ENCODE measurements around the gene ZFP3. TPM values are rescaled to one million over a fixed set of nuclear protein-coding genes. Genes with fewer than 3 reads are reported as not detected.
"Not testable (repeated sequence)": the region's sequence is repeated elsewhere in the genome, so short reads cannot be mapped to it uniquely, and the experiment has no call there.

Gene ZFP3
- total RNA-seq, 1 experiment from 2014 or later, result 0.21 TPM

DNA sequence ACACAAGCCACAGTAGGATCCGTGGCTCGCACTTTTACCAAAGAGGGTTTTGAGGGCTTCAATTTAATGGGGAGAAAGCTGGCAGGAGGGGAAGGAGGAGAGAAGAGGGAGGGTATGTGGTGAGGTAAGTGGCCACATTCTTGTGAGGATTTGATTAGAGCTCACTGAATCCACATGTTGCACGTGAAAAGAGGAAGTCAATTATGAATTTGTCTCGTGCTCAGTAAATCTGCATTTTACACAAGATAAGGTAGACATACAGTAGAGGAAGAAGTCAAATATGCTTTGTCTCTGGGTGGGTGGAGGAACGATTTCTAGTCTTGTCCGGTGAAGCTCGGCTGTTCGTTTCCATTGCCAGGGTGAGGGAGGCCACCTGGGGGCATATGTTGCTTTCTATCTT lies 32.5 kb downstream of the ZFP3 start:
- no peak for DNase-seq
- H3K36me3 ChIP-seq (replicated peaks; ENCODE audit: control insufficient read depth, insufficient read depth, low read length), result peaks cover 27% of the 10 kb centered on the region
- peak overlapping the region; percentile 93 for H3K4me3 ChIP-seq (ENCODE audit: insufficient read depth, low read depth, low read length)
- no peaks in the 10 kb centered on the region for H3K27me3 ChIP-seq (ENCODE audit: control insufficient read depth, insufficient read depth, low read length)

DNA sequence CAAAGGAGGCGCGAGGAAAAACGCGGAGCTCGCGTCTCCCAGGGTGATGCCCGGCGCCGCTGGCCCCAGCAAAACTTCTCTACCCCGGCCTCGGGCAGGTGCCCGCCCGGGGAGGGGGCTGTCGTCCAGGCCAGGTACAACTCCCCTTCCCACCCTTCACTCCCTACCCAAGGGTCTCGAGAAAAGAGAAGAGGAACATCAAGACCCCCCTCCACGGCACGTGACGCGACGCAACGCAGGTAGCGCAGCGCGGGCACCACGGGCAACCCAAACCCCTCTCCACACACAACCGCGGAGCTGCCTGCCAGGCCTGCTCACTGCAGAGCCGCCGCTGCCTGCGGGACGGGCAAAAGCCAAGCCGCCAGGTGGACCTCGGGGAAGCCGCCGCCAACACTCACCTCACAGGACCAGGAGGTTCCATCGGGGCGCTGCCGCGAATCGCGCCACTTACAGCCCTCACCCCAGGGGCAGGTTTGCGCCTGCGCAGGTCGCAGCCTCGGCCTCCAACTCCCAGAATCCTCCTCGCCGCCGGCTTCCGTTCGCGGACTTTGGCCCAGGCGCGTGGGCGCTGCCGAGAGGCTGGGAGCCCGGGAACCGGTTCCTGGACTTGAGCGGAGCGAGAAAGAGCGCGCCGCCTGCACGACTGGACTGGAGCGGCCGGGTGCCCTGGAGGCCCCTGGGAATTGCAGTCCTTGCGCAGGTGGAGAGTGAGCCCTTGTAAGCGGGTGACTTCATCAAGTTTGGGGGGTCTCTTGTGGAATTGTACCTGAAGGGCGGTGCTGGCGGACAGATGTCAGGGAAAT lies 33.3 kb downstream of the ZFP3 start, which contains the start of gene ZNF232:
Gene ZNF232 (minus strand): TSS at position 477 of the 803 bp plus-strand sequence. CDS start 56 bp downstream, at position 421.
- Histone ChIP-seq H3K36me3 (replicated peaks; ENCODE audit: control insufficient read depth, insufficient read depth, low read length) (peaks cover 20% of the 10 kb centered on the region), H3K4me3 (ENCODE audit: insufficient read depth, low read depth, low read length) (peak within 1 kb of the TSS; percentile 93), H3K27me3 (ENCODE audit: control insufficient read depth, insufficient read depth, low read length) (no peaks in the 10 kb centered on the region)
- peak; percentile 98 for DNase-seq

DNA sequence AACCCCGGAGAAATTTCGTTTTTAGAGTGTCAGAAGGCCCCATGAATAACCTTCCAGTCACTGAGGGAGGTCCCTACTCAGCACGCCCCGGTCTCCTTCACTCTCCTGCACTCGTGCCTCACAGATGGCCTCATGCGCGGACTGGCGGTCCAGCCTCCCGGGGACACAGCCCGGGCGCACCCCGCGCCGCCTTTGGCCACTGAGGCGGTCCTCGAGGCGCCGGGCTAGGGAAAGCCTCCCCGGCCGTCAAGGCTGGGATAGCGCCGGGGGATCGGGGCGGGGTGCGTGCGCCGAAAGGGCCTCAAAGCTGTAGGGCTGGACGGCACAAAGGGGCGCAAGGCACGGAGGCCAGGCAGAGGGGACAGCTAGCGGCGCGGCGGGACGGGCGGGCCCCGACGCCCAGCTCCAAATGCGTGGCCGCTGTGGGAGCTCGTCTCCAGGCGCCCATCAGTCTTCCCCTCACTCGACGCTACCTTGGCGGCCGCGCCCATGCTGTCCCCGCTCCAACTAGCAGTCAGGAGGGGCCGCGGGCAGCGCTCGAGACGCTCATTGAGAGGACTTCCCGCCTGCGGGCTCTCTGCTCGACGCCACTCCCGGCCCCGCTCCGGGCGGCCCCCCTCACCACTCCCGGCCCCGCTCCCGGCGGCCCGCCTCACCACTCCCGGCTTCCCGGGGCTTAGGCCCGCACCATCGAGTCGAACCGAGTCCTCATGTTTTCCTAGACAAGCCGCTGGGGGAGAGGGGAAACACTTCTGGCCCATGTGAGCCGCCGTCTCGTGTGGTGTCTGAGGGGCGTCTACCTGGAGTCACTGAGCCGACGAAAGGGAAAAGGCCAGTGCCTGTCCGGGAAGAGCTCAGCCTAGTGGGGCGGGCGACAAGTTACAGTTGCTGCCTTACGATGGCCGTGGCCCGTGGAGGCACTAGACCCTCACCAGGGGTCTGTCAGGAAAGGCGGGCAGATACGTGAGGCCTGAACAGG lies 37.7 kb downstream of the ZFP3 start, which contains the start of gene USP6:
Gene USP6 (plus strand): TSS at position 360 of the 979 bp plus-strand sequence. CDS start 14,336 bp downstream, outside the sequence.
- H3K27me3 ChIP-seq (ENCODE audit: control insufficient read depth, insufficient read depth, low read length), result peaks cover 2% of the 10 kb centered on the region; the same call in 1 of the 2 replicates
- no peak within 1 kb of the TSS for H3K4me3 ChIP-seq (ENCODE audit: insufficient read depth, low read depth, low read length)
- peak; percentile 63 for DNase-seq
- H3K36me3 ChIP-seq (replicated peaks; ENCODE audit: control insufficient read depth, insufficient read depth, low read length), result no peaks in the 10 kb centered on the region

DNA sequence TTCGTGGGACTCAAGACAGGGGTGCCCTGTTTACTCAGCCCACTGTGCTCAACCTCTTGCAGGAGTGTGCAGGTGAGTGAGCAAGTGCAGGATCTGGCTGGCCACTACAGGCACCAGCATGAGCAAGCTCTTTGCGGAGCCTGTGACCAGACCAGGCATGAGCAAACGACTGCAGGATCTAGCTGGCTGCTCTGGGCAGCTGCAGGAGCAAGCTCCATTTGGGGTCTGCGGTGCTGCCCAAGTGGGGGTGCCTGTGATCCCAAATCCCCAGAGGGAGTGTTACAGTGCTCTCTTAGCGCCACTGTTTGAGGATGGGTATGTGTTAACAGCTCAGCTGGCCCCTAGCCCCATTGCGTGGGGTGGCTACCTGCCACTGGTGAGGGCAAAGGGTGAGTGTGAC lies 40.0 kb downstream of the ZFP3 start:
- no peaks in the 10 kb centered on the region for H3K36me3 ChIP-seq (replicated peaks; ENCODE audit: control insufficient read depth, insufficient read depth, low read length)
- H3K4me3 ChIP-seq (ENCODE audit: insufficient read depth, low read depth, low read length), result no peak overlapping the region
- DNase-seq, result no peak
- H3K27me3 ChIP-seq (ENCODE audit: control insufficient read depth, insufficient read depth, low read length), result peaks cover 11% of the 10 kb centered on the region

DNA sequence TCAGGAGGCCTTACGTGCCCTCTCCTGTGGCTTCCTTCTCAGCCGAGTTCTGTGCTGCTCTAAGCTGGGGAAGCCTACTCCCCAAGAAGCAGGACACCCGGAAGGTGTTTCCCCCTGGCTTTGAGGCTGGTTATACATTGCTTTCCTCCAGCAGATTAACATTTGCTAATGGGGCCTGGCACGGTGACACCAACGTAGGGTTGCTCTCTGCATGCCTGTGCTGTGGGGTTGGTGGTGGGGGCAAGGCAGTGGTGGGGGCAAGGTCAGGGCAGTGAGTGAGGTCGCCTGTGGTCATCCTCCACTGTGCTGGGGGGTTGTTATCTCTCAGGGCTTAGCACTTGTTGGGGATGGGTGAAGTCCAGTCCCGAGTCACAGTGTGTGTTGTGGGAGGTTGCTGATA lies 41.8 kb downstream of the ZFP3 start:
- DNase-seq, result no peak
- Histone ChIP-seq H3K4me3 (ENCODE audit: insufficient read depth, low read depth, low read length) (no peak overlapping the region), H3K36me3 (replicated peaks; ENCODE audit: control insufficient read depth, insufficient read depth, low read length) (no peaks in the 10 kb centered on the region), H3K27me3 (ENCODE audit: control insufficient read depth, insufficient read depth, low read length) (peaks cover 15% of the 10 kb centered on the region)

DNA sequence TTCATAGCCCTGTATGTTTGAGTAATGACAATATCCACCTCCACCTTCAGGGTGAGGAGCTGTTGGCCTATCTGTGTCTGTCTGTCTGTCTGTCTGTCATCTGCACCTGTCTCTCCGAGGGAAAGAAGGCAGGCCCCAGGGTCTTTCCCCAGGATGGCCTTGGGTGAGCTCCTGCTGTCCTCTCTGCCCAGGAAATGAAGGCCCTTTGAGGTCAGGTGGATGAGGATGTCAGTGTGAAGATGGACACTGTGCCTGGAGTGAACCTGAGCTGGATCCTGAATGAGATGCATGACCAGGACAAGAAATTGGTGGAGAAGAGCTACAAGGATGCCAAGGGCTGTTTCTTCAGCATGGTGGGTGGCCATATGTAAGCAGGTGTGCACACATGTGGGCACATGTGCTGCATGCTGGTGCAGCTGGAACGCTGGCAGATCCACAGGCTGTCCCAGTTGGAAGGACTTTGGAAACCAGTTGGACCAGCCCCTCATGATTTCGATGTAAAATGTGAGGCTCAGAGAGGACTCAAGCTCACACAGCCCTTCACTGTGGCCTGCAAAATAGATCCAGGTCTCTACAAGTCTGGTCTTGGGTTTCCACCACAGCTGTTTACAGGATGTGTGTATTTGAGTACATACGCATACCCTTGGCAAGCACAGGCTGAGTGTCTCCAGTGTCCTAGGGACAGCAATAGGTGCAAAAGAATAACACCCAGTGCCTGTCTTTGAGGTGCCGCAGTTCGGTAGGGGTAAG lies 42.3 kb downstream of the ZFP3 start:
- peaks cover 15% of the 10 kb centered on the region for H3K27me3 ChIP-seq (ENCODE audit: control insufficient read depth, insufficient read depth, low read length)
- H3K36me3 ChIP-seq (replicated peaks; ENCODE audit: control insufficient read depth, insufficient read depth, low read length); DNase-seq; H3K4me3 ChIP-seq (ENCODE audit: insufficient read depth, low read depth, low read length): not testable (repeated sequence)

DNA sequence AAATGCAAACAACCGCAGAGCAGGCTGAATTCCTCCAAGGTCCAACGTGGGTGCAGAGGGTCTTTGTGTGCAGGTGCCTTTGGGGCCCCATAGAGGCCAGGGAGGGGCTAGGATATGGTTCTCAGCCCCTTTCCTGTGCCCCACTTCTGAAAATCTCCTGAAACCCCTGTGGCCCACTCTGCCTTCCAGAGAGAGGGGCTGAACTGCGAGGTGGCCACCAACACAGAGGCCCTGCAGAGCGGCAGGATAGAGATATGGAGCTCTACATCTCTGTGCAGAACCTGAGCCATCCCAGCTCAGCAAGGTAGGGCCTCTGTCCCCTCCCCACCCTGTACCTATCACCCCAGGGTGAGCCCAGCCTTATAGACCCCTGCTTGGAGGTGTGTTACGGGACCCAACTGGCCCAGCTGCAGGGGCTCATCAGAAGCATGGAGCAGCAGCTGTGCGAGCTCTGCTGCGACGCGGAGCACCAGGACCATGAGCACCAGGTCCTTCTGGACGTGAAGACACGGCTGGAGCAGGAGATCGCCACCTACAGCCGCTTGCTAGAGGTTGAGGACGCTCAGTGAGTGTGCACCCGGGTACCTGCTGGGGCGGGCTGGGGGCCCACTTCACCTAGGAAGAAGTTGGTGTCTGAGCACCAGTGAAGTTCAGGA lies 43.0 kb downstream of the ZFP3 start:
- no peak for DNase-seq
- Histone ChIP-seq H3K36me3 (replicated peaks; ENCODE audit: control insufficient read depth, insufficient read depth, low read length) (no peaks in the 10 kb centered on the region), H3K4me3 (ENCODE audit: insufficient read depth, low read depth, low read length) (no peak overlapping the region), H3K27me3 (ENCODE audit: control insufficient read depth, insufficient read depth, low read length) (peaks cover 15% of the 10 kb centered on the region)

DNA sequence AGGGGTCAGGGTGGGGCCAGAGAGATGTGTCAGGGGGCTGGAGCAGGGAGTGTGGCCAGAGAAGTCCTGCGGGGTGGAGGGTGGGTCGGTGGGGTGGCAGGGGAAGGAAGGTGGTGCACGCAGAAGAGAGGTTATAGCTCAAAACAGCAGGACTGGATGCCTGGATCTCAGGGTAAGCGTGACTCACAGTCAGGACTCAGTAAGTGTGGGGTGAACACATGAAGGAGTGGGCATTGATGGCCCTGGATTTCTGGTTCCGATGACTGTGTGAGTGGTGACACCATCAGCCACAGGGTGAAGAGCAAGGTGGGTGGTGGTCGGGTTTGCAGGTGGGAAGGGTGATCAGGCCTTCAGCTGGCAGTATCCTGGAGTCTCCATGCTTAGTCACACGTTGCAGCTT lies 43.8 kb downstream of the ZFP3 start:
- peak overlapping the region; percentile 63; the same call in 1 of the 2 replicates for H3K4me3 ChIP-seq (ENCODE audit: insufficient read depth, low read depth, low read length)
- H3K36me3 ChIP-seq (replicated peaks; ENCODE audit: control insufficient read depth, insufficient read depth, low read length), result not testable (repeated sequence)

DNA sequence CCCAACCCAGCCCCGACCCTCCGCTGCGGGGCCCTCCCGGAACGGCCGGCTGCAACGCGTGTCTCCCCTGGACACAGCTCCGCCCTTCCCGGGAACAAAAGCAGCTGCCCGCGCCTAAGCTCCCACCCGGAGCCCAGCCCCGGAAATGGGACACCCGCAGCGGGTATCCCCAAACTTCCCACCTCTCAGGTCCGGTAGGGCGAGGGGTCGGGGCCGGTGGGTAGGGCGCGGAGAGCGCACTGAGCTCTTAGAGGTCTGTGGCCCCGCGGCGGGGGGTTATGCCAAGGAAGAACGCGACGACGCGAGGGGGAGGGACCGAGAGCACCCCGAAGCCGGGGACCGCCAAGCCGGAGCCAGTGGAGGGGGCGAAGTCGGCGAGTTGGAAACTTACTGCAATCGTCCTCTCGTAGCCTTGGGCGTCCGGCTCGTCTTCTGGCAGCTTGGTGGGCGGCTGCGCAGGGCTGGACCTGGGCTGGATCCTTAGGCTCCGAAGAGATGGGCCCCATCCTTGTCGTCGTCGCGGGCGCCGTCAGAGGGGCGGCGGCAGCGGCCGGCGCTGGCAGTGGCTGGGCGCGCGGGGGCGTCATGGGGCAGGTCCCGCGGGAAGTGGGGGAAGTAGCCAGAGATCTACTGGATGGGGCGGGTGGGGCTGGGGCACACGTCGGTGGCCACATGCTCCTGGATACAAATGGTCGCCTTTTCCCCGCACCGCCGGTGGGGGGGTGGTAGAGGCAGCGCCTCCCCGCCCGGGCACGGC lies 44.5 kb downstream of the ZFP3 start:
- peak overlapping the region; percentile 63 for H3K4me3 ChIP-seq (ENCODE audit: insufficient read depth, low read depth, low read length)
- peak; percentile 86 for DNase-seq
- no peaks in the 10 kb centered on the region for H3K36me3 ChIP-seq (replicated peaks; ENCODE audit: control insufficient read depth, insufficient read depth, low read length)
- H3K27me3 ChIP-seq (ENCODE audit: control insufficient read depth, insufficient read depth, low read length), result peaks cover 15% of the 10 kb centered on the region

More for the DNA sequence above, 43.8 kb downstream of the ZFP3 start:
- peaks cover 15% of the 10 kb centered on the region for H3K27me3 ChIP-seq (ENCODE audit: control insufficient read depth, insufficient read depth, low read length)
- not testable (repeated sequence) for DNase-seq

DNA sequence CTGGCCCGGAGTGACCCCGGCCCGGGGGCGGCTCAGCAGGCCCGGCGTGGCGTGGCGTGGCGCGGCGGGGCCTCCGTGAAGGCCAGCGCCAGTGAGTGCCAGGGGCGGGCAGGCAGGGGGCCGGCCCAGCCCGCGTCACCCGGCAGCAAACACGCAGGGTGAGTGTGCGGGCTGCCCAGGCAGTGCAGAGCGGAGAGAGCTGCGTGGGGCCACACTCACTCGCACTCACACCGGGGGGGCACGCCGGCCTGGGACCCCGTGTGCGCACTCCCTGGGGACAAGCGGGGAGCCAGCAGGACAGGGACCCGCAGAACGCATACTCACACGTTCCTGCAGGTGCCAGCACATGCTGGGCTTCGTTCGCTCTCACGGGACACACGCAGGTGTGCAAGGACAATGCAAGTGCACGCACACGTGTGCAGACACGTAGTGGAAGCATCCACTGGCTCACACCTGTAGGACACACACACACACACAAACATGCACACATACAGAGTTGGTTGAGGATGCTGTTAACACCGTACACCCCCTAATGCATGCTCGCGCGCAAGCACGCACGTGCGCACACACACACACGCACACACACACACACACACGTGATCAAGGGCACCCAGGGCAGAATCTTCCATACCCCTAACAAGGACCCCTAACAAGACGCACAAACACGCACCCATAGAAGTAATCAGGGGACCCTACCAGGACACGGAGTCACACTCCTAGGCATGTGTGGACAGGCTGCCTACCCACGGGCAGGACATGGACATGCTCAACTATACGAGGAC lies 45.3 kb downstream of the ZFP3 start:
- Histone ChIP-seq H3K36me3 (replicated peaks; ENCODE audit: control insufficient read depth, insufficient read depth, low read length) (no peaks in the 10 kb centered on the region), H3K4me3 (ENCODE audit: insufficient read depth, low read depth, low read length) (peak overlapping the region; percentile 63; the same call in 1 of the 2 replicates), H3K27me3 (ENCODE audit: control insufficient read depth, insufficient read depth, low read length) (peaks cover 15% of the 10 kb centered on the region)
- DNase-seq, result no peak

DNA sequence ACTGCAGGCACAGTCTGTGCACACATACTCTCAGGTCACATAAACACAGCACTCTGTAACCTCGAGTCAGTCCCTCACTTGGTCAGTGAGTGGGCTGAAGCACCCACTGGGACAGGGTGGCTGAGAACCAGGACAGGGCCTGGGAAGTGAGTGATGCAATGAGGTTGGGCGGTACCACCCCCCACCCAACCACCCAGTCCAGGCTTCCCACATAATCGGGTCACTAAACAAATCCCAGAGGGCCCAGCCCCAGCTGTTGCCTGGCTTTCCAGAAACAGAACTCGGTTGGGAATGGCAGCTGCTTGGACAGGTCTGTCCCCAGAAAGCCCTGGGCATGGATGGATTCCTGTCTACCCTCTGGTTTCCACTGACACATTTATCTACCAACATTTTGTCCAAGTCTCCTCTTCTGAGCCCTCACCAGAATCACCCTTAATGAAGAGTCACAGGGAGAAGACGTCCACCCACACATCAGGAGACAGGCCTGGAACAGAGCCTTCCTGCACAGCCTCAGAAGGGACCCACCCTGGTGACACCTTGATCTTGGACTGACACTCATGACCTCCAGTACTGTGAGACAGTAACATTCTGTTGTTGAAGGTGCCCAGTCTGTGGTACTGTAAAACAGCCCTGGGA lies 46.0 kb downstream of the ZFP3 start:
- peaks cover 13% of the 10 kb centered on the region for H3K27me3 ChIP-seq (ENCODE audit: control insufficient read depth, insufficient read depth, low read length)
- not testable (repeated sequence) for H3K4me3 ChIP-seq (ENCODE audit: insufficient read depth, low read depth, low read length); DNase-seq; H3K36me3 ChIP-seq (replicated peaks; ENCODE audit: control insufficient read depth, insufficient read depth, low read length)

DNA sequence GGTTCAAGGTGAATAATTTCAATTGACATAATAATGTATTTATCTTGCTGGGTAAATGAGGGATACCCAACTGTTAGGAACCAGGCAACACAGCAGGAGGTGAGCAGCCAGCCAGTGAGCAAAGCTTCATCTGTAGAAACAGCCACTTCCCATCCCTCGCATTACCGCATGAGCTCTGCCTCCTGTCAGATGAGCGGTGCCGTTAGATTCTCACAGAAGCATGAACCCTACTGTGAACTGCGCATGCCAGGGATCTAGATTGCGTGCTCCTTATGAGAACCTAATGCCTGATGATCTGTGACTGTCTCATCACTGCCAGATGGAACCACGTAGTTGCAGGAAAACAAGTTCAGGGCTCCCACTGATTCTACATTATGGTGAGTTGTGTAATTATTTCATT lies 46.6 kb downstream of the ZFP3 start:
- not testable (repeated sequence) for DNase-seq; H3K4me3 ChIP-seq (ENCODE audit: insufficient read depth, low read depth, low read length); H3K36me3 ChIP-seq (replicated peaks; ENCODE audit: control insufficient read depth, insufficient read depth, low read length)
- peaks cover 13% of the 10 kb centered on the region for H3K27me3 ChIP-seq (ENCODE audit: control insufficient read depth, insufficient read depth, low read length)

All from H7 (cell line).